ENCODE results near the gene FAM167B. TPM values are rescaled to one million over a fixed set of nuclear protein-coding genes. Genes with fewer than 3 reads are reported as not detected.
A peak's percentile ranks its signal among the peaks of the same experiment; 100 is the strongest.

Gene FAM167B
- 5.8 and 8.5 TPM in 2 replicates for total RNA-seq (2014; rRNA removed; shearing (Covaris generic))

GRCh38 chr1:32246888-32247273, at the start of gene FAM167B:
FAM167B (plus strand) TSS chr1:32247222; CDS start chr1:32247422, 200 bp downstream.
- DNase-seq (ENCODE audit: low spot score), result peak; percentile 61

GRCh38 chr1:32197837-32198236, 49.2 kb upstream of the FAM167B start:
- no peak for DNase-seq (ENCODE audit: low spot score)

GRCh38 chr1:32198237-32199042, 48.6 kb upstream of the FAM167B start:
- DNase-seq (ENCODE audit: low spot score), result no peak

GRCh38 chr1:32199043-32199716, 47.8 kb upstream of the FAM167B start:
- no peak for DNase-seq (ENCODE audit: low spot score)

GRCh38 chr1:32199717-32200072, 47.3 kb upstream of the FAM167B start:
- no peak for DNase-seq (ENCODE audit: low spot score)

DNA sequence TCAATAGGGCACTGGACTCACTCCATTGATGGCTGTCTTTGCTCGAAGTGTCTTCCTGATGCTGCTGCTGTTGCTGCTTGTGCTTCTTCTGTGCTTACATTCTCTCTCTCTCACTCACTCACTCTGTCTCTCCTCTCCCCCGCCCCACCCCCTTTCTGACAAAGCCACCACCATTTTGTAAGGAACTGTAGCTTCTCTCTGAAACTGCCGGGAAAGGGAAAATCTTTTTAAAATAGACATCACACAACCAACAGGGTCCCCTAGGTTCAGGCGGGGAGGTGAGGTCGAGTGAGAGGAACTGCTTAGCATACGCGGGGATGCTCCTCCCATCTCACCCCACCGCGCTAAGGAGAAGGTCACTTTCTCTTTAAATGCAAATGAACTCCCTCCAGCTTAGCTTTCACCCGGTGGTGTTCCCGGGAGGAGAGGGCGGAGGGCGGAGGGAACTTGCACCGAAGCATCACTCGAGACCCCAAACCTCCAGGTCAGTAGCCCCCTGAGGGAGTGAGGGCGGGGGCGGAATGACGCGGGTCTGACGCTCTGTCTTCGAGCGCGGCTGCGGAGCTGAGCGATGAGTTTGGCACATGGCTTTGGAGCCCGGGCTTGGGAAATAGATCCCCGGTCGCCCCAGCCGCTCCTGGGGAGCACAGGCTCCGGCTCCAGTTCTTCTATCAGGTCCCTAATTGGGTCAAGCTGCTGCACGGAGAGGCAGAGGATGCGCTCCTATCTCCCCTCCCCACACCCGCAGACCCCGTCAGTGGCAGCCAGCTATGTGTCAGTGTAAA, 46.6 kb upstream of the FAM167B start, which contains the start of gene CCDC28B:
CCDC28B (plus strand) TSS at position 370 of the 785 bp plus-strand sequence. CDS start 1,341 bp downstream, outside the sequence.
- DNase-seq (ENCODE audit: low spot score), result no peak

DNA sequence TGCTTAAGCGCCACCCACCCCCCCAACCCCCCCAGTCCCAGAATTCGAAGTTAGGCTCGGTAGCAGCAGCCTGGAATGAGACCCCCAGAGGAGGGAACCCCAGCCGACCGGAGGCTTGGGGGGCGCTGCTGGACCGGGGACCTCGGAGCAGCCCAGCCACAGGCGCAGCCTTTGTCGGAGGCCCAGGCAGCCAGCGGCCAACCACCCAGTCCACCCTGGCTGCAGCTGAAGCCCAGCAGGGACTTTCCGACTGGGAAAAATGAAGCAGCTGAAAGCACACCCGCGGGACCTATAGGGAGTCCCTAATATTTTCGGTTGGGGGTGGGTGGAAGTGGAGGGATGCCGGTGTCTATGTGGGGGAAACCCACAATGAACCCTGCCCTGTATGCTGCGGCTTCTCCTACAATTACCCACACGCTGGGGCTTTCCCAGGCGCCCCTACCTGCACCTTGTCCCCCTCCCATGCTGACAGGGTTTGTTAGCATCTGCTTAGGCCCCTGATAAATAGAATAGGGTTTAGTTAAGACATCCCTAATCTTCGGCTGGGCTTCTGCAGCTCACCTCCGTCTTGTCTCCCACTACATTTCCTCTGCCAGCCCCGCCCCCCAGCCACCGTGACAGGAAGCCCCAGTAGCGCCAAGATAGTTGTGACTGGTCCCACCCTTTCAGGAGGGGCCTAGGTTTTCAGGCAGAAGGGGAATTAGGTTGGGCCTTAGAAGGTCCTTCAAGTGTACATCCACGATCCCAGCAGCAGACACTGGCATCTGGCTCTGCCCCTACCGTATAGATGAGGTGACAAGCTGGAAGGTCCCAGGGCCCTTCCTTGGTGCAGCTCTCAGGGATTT, 45.8 kb upstream of the FAM167B start:
- DNase-seq (ENCODE audit: low spot score), result no peak

DNA sequence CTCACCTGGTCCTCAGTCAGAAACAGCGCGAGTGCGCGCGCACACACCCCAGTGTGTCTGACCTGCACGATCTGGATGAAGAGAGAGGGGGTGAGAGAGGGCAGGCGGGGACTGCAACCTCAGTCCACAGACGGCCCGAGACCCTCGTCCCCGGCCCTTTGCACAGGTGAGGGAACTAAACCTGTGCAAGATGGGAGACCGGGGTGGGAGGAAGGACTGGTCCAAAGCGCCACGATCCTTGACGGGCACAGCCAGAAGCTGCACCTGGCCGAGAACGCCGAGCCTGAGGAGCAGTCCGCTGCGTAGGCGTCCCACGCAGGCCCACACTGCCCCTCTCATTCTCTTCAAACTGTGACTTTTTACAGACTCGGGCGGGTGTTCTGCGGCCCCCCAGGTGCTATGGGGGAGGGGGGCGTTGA, 42.1 kb upstream of the FAM167B start:
- DNase-seq (ENCODE audit: low spot score), result no peak

GRCh38 chr1:32205401-32206370, 41.3 kb upstream of the FAM167B start, which contains the start of gene IQCC:
IQCC (plus strand) TSS chr1:32205671; CDS start chr1:32205682, 11 bp downstream.
- DNase-seq (ENCODE audit: low spot score), result no peak

GRCh38 chr1:32208469-32208868, 38.6 kb upstream of the FAM167B start:
- no peak for DNase-seq (ENCODE audit: low spot score)

DNA sequence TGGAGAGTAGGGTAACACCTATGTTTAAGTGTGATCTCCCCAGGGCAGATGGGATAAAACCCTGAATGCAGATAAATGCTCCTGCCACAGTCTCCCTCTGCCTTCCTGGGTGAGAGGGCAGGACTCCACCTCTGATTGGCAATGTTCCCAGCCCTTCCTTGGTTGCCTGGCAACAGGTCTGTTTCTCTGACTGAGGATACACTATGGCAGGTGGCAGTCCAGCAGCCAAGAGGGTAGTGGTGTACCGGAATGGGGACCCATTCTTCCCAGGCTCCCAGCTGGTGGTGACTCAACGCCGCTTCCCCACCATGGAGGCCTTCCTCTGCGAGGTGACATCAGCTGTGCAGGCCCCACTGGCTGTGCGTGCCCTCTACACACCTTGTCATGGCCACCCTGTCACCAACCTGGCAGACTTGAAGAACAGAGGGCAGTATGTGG, 38.1 kb upstream of the FAM167B start, which contains the start of gene DCDC2B:
DCDC2B (plus strand) TSS at position 199 of the 438 bp plus-strand sequence; CDS start at position 204, 5 bp downstream.
- peak; percentile 37 for DNase-seq (ENCODE audit: low spot score)

GRCh38 chr1:32215629-32216480, 31.2 kb upstream of the FAM167B start:
- DNase-seq (ENCODE audit: low spot score), result peak; percentile 38

GRCh38 chr1:32216566-32216965, 30.5 kb upstream of the FAM167B start:
- no peak for DNase-seq (ENCODE audit: low spot score)

- DNase-seq (ENCODE audit: low spot score), result no peak
Observed at GRCh38 chr1:32219022-32219421, 28.0 kb upstream of the FAM167B start.

GRCh38 chr1:32220746-32221580, 26.1 kb upstream of the FAM167B start:
- DNase-seq (ENCODE audit: low spot score), result no peak

DNA sequence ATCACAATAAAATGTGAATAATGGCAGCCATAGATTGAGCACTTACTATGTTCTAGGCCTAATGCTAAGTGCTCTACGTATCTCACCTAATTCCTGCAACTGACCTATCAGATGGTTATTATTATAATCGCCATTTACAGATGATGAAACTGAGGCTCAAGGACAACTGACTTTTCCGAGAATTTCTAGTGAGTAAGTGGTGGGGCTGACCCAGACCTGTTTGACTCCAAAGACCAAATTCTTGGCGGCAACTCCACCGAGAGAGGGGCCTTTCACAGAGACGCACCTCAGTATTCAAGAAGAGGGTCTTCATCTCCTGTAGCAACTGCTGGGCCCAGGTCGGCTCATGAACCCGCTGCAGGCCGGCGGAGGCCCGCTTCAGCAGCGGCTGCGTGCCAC, 25.4 kb upstream of the FAM167B start:
- no peak for DNase-seq (ENCODE audit: low spot score)

DNA sequence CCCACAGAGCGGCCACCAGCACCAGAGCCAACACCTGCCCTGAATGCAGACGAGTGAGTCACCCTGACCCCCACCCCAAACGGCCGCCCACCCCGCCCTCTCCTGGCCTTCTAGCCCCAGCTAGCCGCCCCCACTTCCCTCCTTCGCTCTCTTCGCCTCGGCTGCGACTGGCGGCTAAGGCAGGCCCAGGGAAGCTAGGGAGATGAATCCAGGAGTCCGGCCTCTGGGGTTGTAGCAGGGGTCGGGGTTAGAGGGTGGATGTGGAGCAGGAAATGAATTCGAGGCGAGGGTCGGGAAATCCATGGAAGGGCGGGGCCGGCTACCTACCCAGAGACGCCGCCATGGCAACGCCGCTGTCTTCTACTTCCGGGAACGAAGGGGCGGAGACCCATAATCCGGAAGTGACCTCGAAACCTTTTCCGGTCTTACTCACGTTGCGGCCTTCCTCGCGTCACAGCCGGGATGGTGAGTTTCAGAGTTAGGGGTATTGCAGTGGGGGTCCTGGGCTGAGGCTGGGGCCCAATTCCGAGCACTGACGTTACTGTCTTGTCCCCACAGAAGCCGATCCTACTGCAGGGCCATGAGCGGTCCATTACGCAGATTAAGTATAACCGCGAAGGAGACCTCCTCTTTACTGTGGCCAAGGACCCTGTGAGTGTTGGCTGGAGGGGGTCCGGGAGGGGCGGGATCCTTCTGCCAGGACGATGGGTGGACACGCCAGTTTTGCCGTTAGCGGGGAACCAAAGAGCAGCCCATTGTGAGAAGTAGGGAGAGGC, 24.9 kb upstream of the FAM167B start, which contains the start of the genes EIF3I and TMEM234:
EIF3I (plus strand) TSS at position 428 of the 776 bp plus-strand sequence; CDS start at position 463, 35 bp downstream.
TMEM234 (minus strand) TSS at position 374 of the 776 bp plus-strand sequence; CDS start at position 343, 31 bp downstream.
- DNase-seq (ENCODE audit: low spot score), result peak; percentile 78

Measured in A172 (cell line).